ENCODE results near the gene PDXP.

Gene PDXP

GRCh38 chr22:37680191-37680851, 21.8 kb downstream of the PDXP start:
- ATAC-seq: peak; percentile 1; the same call in 2 of the 3 replicates

GRCh38 chr22:37681001-37681424, 22.5 kb downstream of the PDXP start:
- TF ChIP-seq GLIS3 (CRISPR knock-in tag; IDR thresholded peaks at IDR 0.05) (no peak), PATZ1 (CRISPR knock-in tag; IDR thresholded peaks at IDR 0.05; ENCODE audit: borderline replicate concordance) (no peak), ZC3H10 (CRISPR knock-in tag; IDR thresholded peaks at IDR 0.05) (no peak), ZFP3 (CRISPR knock-in tag; IDR thresholded peaks at IDR 0.05) (no peak)
- ATAC-seq: peak; percentile 40

More at GRCh38 chr22:37680191-37680851, 21.8 kb downstream of the PDXP start:
- TF ChIP-seq TCF4 (CRISPR knock-in tag; IDR thresholded peaks at IDR 0.05; ENCODE audit: borderline replicate concordance) (no peak), ZNF8 (CRISPR knock-in tag; IDR thresholded peaks at IDR 0.05) (no peak)

GRCh38 chr22:37681556-37682049, 23.1 kb downstream of the PDXP start:
- TF ChIP-seq SNAI2 (CRISPR knock-in tag; IDR thresholded peaks at IDR 0.05) (no peak), ZC3H10 (CRISPR knock-in tag; IDR thresholded peaks at IDR 0.05) (no peak)
- peak; percentile 70 for ATAC-seq

- TF ChIP-seq PPARA (CRISPR knock-in tag; IDR thresholded peaks at IDR 0.05; ENCODE audit: borderline replicate concordance): no peak
- TF ChIP-seq ZNF70 (CRISPR knock-in tag; IDR thresholded peaks at IDR 0.05): no peak
- no peak for TF ChIP-seq SNAI2 (CRISPR knock-in tag; IDR thresholded peaks at IDR 0.05)
- TF ChIP-seq BACH2 (CRISPR knock-in tag; IDR thresholded peaks at IDR 0.05; ENCODE audit: borderline replicate concordance): no peak
- TF ChIP-seq CSRNP3 (CRISPR knock-in tag; IDR thresholded peaks at IDR 0.05): no peak
- no peak for TF ChIP-seq ZC3H10 (CRISPR knock-in tag; IDR thresholded peaks at IDR 0.05)
- no peak for TF ChIP-seq CREB5 (CRISPR knock-in tag; IDR thresholded peaks at IDR 0.05; ENCODE audit: low read depth)
- TF ChIP-seq ESRRG (CRISPR knock-in tag; IDR thresholded peaks at IDR 0.05): no peak
- no peak for TF ChIP-seq CSDC2 (CRISPR knock-in tag; IDR thresholded peaks at IDR 0.05)
- no peak for TF ChIP-seq POU6F1 (CRISPR knock-in tag; IDR thresholded peaks at IDR 0.05; ENCODE audit: borderline replicate concordance, low read depth)
- TF ChIP-seq TOX (CRISPR knock-in tag; IDR thresholded peaks at IDR 0.05; ENCODE audit: borderline replicate concordance): no peak
- TF ChIP-seq ARNTL (CRISPR knock-in tag; IDR thresholded peaks at IDR 0.05; ENCODE audit: borderline replicate concordance, low read depth): no peak
- no peak for TF ChIP-seq ZNF8 (CRISPR knock-in tag; IDR thresholded peaks at IDR 0.05)
- TF ChIP-seq ZFP3 (CRISPR knock-in tag; IDR thresholded peaks at IDR 0.05): no peak
- no peak for TF ChIP-seq ZNF565 (CRISPR knock-in tag; conservative IDR thresholded peaks at IDR 0.05; ENCODE audit: low read depth)
- no peak for TF ChIP-seq TCF4 (CRISPR knock-in tag; IDR thresholded peaks at IDR 0.05; ENCODE audit: borderline replicate concordance)
- no peak for TF ChIP-seq ISL1 (CRISPR knock-in tag; IDR thresholded peaks at IDR 0.05)
- no peak for TF ChIP-seq PATZ1 (CRISPR knock-in tag; IDR thresholded peaks at IDR 0.05; ENCODE audit: borderline replicate concordance)
- no peak for ATAC-seq
Observed at GRCh38 chr22:37684803-37685615, 26.5 kb downstream of the PDXP start.
